Endothelial cell of umbilical vein (primary cell): ENCODE measurements around the gene SYT7. TPM values are rescaled to one million over a fixed set of nuclear protein-coding genes. Genes with fewer than 3 reads are reported as not detected.

Source experiments
- BruUV-seq: library from RNA; stranded (reverse); fragments of 400-500 nt; replicated peaks from 2 replicates; lab custom pipeline; 2021; lab: Mats Ljungman, UMichigan
- CTCF ChIA-PET: fragments of 300-600, 350-600 bp; sonication (Branson Sonifier 250); formaldehyde crosslinking; loops from one replicate; lab custom pipeline; 2021; ENCODE audit warnings: antibody characterized with exemption, inconsistent platforms; lab: Charles Lee
- POLR2A ChIA-PET: fragments of 300-600, 350-600 bp; sonication (Branson Sonifier 250); formaldehyde crosslinking; loops from one replicate; lab custom pipeline; 2021; ENCODE audit warnings: antibody characterized with exemption, inconsistent platforms; lab: Charles Lee
- DNase-seq: peaks from one replicate; pipeline ENCODE4 v3.0.0-alpha.2; 2011; ENCODE audit warnings: low read depth, low spot score
- FAIRE-seq: peaks from 2 replicates; lab custom pipeline; 2011; peaks lifted over from hg19 to GRCh38; lab: Jason Lieb, UNC
- H2AFZ ChIP-seq: 2 replicates; pipeline ENCODE4 v1.6.0; 2012; ENCODE audit warnings: low read depth, low read length, control low read depth, inconsistent platforms
- H3K27ac ChIP-seq: 2 replicates; pipeline ENCODE4 v1.5.1; 2011; ENCODE audit warnings: low read depth, mild to moderate bottlenecking, control low read depth, low read length, moderate library complexity; ENCODE audit not compliant: insufficient read depth
- H3K27me3 ChIP-seq, 2 experiments: 2 replicates each; pipeline versions ENCODE4 v1.6.0 to v1.6.1; 2011; ENCODE audit warnings: low read length in 2 of 2, mixed read lengths in 1 of 2; ENCODE audit not compliant: control insufficient read depth in 2 of 2, insufficient read depth in 2 of 2
- H3K36me3 ChIP-seq, 2 experiments: 2 replicates in 1 of 2; 3 replicates in 1 of 2; pipeline ENCODE4 v1.5.1; 2011; ENCODE audit warnings: low read length in 2 of 2, mild to moderate bottlenecking in 1 of 2, moderate library complexity in 1 of 2; ENCODE audit not compliant: control insufficient read depth in 2 of 2, insufficient read depth in 2 of 2; ENCODE audit errors: extremely low read depth in 1 of 2
- H3K4me1 ChIP-seq: 3 replicates; pipeline ENCODE4 v1.5.1; 2011; ENCODE audit warnings: mild to moderate bottlenecking, low read length; ENCODE audit not compliant: control insufficient read depth, insufficient read depth; ENCODE audit errors: extremely low read depth
- H3K4me2 ChIP-seq: 2 replicates; pipeline ENCODE4 v1.6.1; 2011; ENCODE audit warnings: low read length, control low read depth, mixed read lengths; ENCODE audit not compliant: insufficient read depth
- H3K4me3 ChIP-seq, 3 experiments: fragments of 200-600 bp in 1 of 3; sonication (generic), shearing (Covaris generic) in 1 of 3; replicated peaks in 1 of 3; 2 replicates each; pipeline ENCODE4 v1.5.1; 2011 to 2016; ENCODE audit warnings: control low read depth in 3 of 3, low read length in 3 of 3, mild to moderate bottlenecking in 2 of 3, inconsistent platforms in 1 of 3, low read depth in 1 of 3, moderate library complexity in 1 of 3; ENCODE audit not compliant: insufficient read depth in 1 of 3
- H3K79me2 ChIP-seq: 2 replicates; pipeline ENCODE4 v1.6.0; 2012; ENCODE audit warnings: low read length, inconsistent platforms; ENCODE audit not compliant: control insufficient read depth, insufficient read depth
- H3K9ac ChIP-seq: replicated peaks from 2 replicates; pipeline ENCODE3; 2011; ENCODE audit warnings: low read length, control low read depth; ENCODE audit not compliant: insufficient read depth; ENCODE audit errors: extremely low read depth
- H3K9me1 ChIP-seq: replicated peaks from 3 replicates; pipeline ENCODE4 v1.6.0; 2011; ENCODE audit warnings: mild to moderate bottlenecking, low read length; ENCODE audit not compliant: control insufficient read depth, insufficient read depth; ENCODE audit errors: extremely low read depth
- H3K9me3 ChIP-seq: replicated peaks from 2 replicates; pipeline ENCODE4 v1.5.1; 2012; ENCODE audit warnings: low read length, inconsistent platforms; ENCODE audit not compliant: control insufficient read depth, insufficient read depth
- H4K20me1 ChIP-seq: replicated peaks from 2 replicates; pipeline ENCODE3; 2011; ENCODE audit warnings: mild to moderate bottlenecking, low read length; ENCODE audit not compliant: control insufficient read depth, insufficient read depth; ENCODE audit errors: extremely low read depth
- CTCF ChIP-seq, 2 donors: IDR thresholded peaks; 1 replicate in 1 of 2; 2 replicates in 1 of 2; pipeline ENCODE4 v1.5.1; 2011; ENCODE audit warnings: low read length in 2 of 2, mild to moderate bottlenecking in 2 of 2, moderate library complexity in 2 of 2, control low read depth in 1 of 2, inconsistent platforms in 1 of 2, low read depth in 1 of 2; ENCODE audit not compliant: insufficient read depth in 1 of 2; ENCODE audit errors: extremely low read depth in 1 of 2
- EZH2 ChIP-seq: IDR thresholded peaks from 2 replicates; pipeline ENCODE4 v1.6.1; 2012; ENCODE audit warnings: borderline replicate concordance, low read depth, mild to moderate bottlenecking, moderate library complexity, low read length, inconsistent platforms; ENCODE audit not compliant: severe bottlenecking
- FOS ChIP-seq: IDR thresholded peaks from 2 replicates; pipeline ENCODE4 v1.6.1; 2011; ENCODE audit warnings: mild to moderate bottlenecking, low read length, moderate library complexity, borderline replicate concordance; ENCODE audit not compliant: insufficient read depth
- GATA2 ChIP-seq: IDR thresholded peaks from 2 replicates; pipeline ENCODE4 v1.7.0; 2011; ENCODE audit warnings: low read depth, mild to moderate bottlenecking, moderate library complexity, mixed read lengths, low read length; ENCODE audit not compliant: insufficient read length, insufficient read depth
- JUN ChIP-seq: IDR thresholded peaks from 2 replicates; pipeline ENCODE4 v1.6.1; 2011; ENCODE audit warnings: borderline replicate concordance, low read depth; ENCODE audit not compliant: insufficient read length, insufficient read depth
- MAX ChIP-seq: IDR thresholded peaks from 2 replicates; pipeline ENCODE4 v1.6.1; 2011; ENCODE audit not compliant: insufficient read depth, insufficient read length
- MYC ChIP-seq: IDR thresholded peaks from one replicate; pipeline ENCODE4 v1.6.1; 2011; ENCODE audit warnings: mild to moderate bottlenecking, low read depth, low read length
- POLR2A ChIP-seq: IDR thresholded peaks from 2 replicates; pipeline ENCODE4 v1.6.1; 2012; ENCODE audit warnings: low read depth, mild to moderate bottlenecking, control low read depth, low read length
- POLR2AphosphoS5 ChIP-seq: IDR thresholded peaks from 2 replicates; pipeline ENCODE4 v1.6.1; 2012; ENCODE audit warnings: low read depth, mild to moderate bottlenecking, control low read depth, low read length, moderate library complexity; ENCODE audit not compliant: insufficient read depth
- dilution Hi-C: fragments of 300-500 bp; cut with MboI; formaldehyde crosslinking; loops from one replicate; pipeline ENCODE4 v1.15.0; 2019; ENCODE audit warnings: low sequenced_read_pairs; ENCODE audit not compliant: extremely low pct_ligation_motif_present
- intact Hi-C: fragments of 100-400 bp; cut with micrococcal nuclease; formaldehyde crosslinking; loops from one replicate; pipeline ENCODE4 v1.10.0; 2022
- polyA plus RNA-seq, 4 experiments: library from polyadenylated mRNA; depleted of rRNA in 3 of 4; stranded (reverse) in 3 of 4; unstranded in 1 of 4; fragments of >200 nt; gene quantifications; 2 replicates each; pipeline versions ENCODE4 v1.2.1 to v1.2.3, GENCODE V29; 2011 to 2012; ENCODE audit warnings: missing spikeins in 1 of 4
- total RNA-seq: library from RNA; stranded (reverse); gene quantifications from 2 replicates; pipeline ENCODE4 v1.2.3, GENCODE V29; 2021

The SYT7 gene
- total and polyA plus RNA-seq, 2 donors (not counting 3 experiments of a cell fraction or from before 2014, with no cell fraction given): 0.08 to 0.55 TPM

DNA sequence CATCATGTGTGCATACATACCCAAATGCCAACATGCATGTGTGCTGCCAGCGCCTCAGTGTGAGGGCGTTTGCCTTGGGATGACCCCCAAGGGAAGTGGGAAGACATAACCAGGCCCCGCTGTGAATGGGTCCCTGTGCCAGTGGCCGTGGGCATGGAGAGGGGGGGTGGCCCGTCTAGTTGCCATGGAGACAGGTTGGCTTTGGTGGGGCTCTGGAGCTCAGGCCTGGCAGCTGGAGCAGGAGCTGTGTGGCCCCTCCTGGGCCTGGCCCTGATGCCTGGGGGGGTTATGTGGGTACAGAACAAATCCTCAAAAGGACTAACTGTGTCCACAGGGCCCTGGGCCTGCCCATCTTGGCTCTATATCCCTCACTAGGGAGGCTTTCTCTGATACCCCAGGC is 8.0 kb downstream of the SYT7 start:
- H3K36me3 ChIP-seq: no peaks in the 10 kb centered on the region
- dilution Hi-C loops (no loop called here), intact Hi-C loops (no loop called here)
- no peak overlapping the region for H3K4me2 ChIP-seq
- no peaks in the 10 kb centered on the region for H3K9me3 ChIP-seq
- no peaks in the 10 kb centered on the region for H3K4me1 ChIP-seq
- no peak overlapping the region for H3K27ac ChIP-seq
- H2AFZ ChIP-seq: no peak overlapping the region
- peaks cover 0 to 3% of the 10 kb centered on the region in 2 experiments for H3K27me3 ChIP-seq
- no peaks in the 10 kb centered on the region for H4K20me1 ChIP-seq
- CTCF ChIA-PET: interaction anchor here (1.3 kb wide), 1 partner anchor 126 kb away, joined by 3 read pairs; no protein-coding TSS in a partner anchor
- DNase-seq: no peak
- no peak for FAIRE-seq
- H3K9me1 ChIP-seq: no peaks in the 10 kb centered on the region
- POLR2A ChIA-PET: no interaction called here
- H3K79me2 ChIP-seq: no peaks in the 10 kb centered on the region
- no peak overlapping the region for H3K4me3 ChIP-seq
- no peak overlapping the region for H3K9ac ChIP-seq
- BruUV-seq: no TSS peak
- TF ChIP-seq FOS (no peak), POLR2AphosphoS5 (no peak), MAX (no peak), GATA2 (no peak), EZH2 (no peak), CTCF (IDR thresholded peaks at IDR 0.05; ENCODE audit: extremely low read depth in 1 of 2, insufficient read depth in 1 of 2, low read depth in 1 of 2, low read length in 2 of 2) (no peak), MYC (no peak), POLR2A (no peak), JUN (no peak)
